AG09309 (cell line): Measurements from ENCODE around the gene MEIS3.

Experiments
- DNase-seq: peaks from one replicate; pipeline ENCODE4 v3.0.0-alpha.2; 2010; ENCODE audit warnings: low read depth
- H3K4me3 ChIP-seq: 2 replicates; pipeline ENCODE4 v1.5.1; 2011; ENCODE audit warnings: mild to moderate bottlenecking, low read depth, low read length, moderate library complexity; ENCODE audit not compliant: control insufficient read depth
- TF ChIP-seq, protein P1 (sequence below): IDR thresholded peaks from 2 replicates; pipeline ENCODE4 v1.5.1; 2011; ENCODE audit warnings: mild to moderate bottlenecking, low read depth, low read length, inconsistent platforms; ENCODE audit not compliant: insufficient read depth, control insufficient read depth; ENCODE audit errors: missing control alignments

MEIS3 gene

DNA sequence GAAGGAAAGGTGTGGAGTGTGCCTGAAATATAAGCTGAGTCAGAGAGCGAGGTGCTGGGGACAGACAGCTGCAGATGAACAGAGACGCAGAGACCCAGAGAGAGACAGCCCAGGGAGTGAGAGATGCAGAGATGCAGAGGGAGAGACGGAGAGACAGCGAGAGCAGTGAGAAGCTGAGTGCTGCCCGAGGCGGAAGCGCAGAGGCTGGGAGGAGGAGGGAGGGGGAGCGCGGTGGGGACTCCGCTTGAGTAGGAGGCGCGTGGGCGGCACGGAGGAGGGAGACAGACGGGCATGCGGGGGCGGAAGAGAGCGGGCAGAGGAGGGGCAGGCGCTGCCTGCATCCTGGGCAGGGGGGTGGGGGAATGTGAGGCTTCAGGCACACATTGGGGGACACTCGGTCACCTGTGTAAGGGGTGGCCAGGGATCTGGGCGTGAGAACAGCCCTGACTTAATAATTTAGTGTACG, 26.6 kb upstream of the MEIS3 start:
- TF ChIP-seq, protein P1, sequence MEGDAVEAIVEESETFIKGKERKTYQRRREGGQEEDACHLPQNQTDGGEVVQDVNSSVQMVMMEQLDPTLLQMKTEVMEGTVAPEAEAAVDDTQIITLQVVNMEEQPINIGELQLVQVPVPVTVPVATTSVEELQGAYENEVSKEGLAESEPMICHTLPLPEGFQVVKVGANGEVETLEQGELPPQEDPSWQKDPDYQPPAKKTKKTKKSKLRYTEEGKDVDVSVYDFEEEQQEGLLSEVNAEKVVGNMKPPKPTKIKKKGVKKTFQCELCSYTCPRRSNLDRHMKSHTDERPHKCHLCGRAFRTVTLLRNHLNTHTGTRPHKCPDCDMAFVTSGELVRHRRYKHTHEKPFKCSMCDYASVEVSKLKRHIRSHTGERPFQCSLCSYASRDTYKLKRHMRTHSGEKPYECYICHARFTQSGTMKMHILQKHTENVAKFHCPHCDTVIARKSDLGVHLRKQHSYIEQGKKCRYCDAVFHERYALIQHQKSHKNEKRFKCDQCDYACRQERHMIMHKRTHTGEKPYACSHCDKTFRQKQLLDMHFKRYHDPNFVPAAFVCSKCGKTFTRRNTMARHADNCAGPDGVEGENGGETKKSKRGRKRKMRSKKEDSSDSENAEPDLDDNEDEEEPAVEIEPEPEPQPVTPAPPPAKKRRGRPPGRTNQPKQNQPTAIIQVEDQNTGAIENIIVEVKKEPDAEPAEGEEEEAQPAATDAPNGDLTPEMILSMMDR: no peak
- no peak overlapping the region for H3K4me3 ChIP-seq
- DNase-seq: no peak

DNA sequence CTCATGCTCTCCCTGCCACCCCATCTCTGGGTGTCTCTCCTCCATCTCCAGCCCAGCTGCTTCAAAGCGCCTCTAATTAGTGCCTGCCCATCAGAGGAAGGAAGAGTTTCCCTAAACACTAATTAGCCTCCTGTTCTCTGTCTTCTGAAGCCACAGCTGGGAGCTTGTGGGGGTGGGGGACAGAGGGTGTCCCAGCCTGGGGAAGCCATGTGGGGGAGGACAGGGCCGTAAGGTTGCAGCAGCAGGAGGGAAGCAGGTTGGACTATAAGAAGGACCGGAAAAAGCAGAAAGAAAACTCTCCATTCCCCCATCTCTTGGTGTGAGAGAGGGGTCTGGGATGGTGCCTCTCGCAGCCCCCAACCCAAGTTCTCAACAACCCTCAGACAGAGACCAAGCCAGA, 26.2 kb upstream of the MEIS3 start:
- H3K4me3 ChIP-seq: no peak overlapping the region
- DNase-seq: no peak
- TF ChIP-seq, protein P1: no peak

DNA sequence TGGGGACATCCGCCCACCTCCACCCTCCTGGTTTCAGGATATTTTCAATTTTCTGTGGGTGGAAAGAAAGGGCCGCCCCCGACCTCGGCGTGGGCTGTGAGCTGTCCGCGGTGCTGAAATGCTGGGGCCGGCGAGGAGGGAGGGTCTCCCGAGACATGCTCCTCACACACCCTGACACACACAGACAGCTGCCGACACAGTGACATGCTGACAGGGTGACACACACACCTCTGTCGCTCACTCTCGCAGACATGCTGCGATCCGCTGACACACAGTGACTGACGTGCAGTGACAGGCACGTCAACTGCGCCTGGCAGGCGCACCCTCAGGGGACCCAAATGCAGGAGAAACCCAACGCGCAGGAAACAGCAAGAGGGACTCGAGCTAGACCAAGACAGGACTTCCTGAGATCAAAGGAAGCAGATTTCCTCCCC, 25.1 kb upstream of the MEIS3 start:
- DNase-seq: no peak
- no peak overlapping the region for H3K4me3 ChIP-seq

DNA sequence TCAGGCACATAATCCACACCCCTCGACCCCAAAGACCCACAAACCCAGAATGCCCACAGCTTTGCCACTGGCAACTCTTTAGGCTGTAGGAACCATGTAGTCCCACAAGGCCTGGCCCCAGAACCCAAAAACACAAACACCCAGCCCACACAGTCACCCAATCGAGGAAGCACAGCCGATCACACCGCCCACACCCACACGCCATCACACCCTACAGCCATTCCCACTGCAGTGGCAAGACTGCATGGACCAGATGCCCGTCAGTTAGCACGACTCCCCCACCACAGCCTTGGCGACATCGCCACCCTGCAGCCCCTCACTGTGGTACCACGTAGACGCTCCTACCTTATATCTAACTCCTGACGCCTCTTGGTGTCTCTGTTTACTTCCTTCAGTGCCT, 24.0 kb upstream of the MEIS3 start:
- no peak overlapping the region for H3K4me3 ChIP-seq
- TF ChIP-seq, protein P1: no peak
- no peak for DNase-seq

More for the DNA sequence above, 25.1 kb upstream of the MEIS3 start:
- TF ChIP-seq, protein P1: no peak

DNA sequence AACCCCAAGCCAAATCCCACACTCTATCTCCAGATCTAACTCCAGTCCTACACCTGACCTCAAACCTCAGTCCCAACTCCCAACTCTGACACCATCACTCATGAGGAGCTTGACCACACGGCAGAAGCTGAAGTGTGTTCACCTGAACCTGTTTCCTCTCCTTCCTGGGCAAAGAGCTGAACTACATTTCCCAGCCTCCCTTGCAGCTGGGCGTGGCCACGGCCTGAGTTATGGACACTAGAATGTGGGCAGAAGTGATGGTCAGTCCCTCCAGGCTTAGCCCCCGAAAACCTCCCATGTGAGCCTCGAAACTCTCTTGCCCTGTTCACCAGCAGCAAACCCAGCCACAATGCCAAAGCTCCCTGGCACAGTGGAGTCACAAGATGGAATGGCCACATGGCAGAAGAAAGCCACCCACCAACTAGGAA, 19.5 kb upstream of the MEIS3 start:
- TF ChIP-seq, protein P1: no peak
- H3K4me3 ChIP-seq: no peak overlapping the region
- DNase-seq: no peak

DNA sequence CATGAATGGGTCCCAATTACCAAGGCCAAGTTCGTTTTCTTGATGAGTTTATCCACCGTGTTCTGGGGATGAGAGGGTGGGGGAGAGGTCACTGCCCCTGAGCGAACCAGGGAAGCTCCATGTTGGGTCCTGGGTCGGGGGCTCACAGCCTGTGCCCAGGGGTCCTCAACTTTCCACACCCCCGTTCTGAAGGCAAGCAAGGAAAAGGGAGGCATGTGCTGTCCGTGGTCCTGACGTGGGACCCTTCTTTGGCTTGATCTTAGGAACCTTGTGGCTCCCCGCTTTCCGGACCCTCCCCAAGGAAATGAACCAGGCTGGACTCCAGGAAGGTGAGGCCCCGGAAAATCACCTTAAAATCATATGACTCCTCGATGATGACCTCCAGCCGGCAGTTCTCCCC, 18.2 kb upstream of the MEIS3 start:
- no peak for DNase-seq
- H3K4me3 ChIP-seq: no peak overlapping the region
- TF ChIP-seq, protein P1: no peak
